GM19351 (cell line): ENCODE data around the gene PTPRU.

ENCODE experiments used
- ATAC-seq: cut with Tn5 transposase; IDR thresholded peaks from one replicate; pipeline ENCODE4 v1.9.1; 2021; ENCODE audit warnings: mild to moderate bottlenecking, moderate library complexity; ENCODE audit not compliant: unreplicated experiment

PTPRU gene

GRCh38 chr1:29243023-29243870 lies 6.9 kb downstream of the PTPRU start:
- ATAC-seq = no peak

DNA sequence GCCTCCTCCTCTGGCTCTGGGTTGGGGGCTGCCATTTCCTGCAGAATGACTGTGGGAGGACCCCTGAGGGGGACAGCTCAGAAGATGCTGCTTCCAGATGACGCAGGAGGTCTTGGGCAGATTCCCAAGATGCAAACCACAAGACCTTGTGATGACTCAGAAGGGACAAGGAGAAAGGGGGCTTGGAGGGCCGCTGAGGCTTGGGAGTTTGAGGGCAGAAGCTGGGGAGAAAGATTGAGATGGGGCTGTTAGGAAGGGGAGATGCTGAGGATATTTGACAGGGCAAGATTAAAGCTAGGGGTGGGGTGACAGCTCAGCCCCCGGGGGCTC lies 7.5 kb downstream of the PTPRU start:
- no peak for ATAC-seq

- ATAC-seq = no peak
Observed at GRCh38 chr1:29245261-29245660, 8.9 kb downstream of the PTPRU start.

DNA sequence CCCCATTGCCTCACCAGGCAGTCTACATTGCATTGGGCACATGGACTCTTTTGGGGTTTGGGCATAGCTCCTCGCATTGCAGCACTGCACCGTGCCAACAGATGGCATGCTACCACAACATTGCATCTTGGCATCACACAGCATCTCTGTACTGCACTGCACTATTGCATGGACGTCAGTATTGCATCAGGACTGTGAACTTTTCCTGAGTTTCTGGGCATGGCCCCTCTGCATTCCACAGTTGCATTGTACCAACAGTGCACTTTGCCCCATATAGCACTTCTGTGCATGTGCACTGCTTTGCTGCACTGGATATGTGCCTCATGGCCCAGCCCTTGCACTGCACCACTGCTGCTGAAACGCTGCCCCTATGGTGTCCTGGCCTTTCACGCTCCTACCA lies 9.6 kb downstream of the PTPRU start:
- no peak for ATAC-seq

GRCh38 chr1:29247044-29247443 lies 10.7 kb downstream of the PTPRU start:
- no peak for ATAC-seq

DNA sequence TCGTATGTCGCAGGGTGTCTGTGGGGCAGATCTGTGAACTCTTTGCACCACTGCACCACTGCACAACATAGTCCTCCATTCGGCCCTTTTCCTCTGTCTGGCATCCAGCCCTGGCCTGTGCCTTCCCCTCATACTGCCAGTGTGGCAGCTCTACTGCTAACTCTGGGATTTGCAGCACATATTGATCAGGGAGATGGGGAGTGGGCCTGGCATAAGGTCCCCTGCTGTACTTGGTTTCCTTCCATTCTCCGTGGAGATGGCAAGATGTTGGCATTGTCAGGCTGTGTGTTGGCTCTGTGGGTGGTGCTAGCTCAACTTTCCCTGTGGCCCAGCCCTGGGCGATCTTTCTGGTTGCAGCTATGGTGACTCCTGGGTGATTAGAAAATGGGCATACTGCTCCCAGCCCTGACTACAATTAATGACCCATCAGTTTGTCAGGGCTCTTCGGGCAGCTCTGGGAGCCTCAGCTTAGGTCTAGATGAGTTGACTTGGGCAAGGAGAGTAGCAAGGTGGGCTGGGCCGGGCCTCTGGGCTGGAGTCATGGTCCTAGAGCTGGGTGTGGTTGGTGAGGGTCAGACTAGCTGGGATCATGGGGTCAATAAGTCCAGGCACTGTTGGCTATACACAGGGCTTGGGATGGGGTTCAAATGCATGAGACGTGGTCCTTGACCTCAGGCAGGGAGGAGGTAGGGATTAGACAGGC lies 11.4 kb downstream of the PTPRU start:
- ATAC-seq = no peak

- no peak for ATAC-seq
Observed at GRCh38 chr1:29248409-29248808, 12.1 kb downstream of the PTPRU start.

DNA sequence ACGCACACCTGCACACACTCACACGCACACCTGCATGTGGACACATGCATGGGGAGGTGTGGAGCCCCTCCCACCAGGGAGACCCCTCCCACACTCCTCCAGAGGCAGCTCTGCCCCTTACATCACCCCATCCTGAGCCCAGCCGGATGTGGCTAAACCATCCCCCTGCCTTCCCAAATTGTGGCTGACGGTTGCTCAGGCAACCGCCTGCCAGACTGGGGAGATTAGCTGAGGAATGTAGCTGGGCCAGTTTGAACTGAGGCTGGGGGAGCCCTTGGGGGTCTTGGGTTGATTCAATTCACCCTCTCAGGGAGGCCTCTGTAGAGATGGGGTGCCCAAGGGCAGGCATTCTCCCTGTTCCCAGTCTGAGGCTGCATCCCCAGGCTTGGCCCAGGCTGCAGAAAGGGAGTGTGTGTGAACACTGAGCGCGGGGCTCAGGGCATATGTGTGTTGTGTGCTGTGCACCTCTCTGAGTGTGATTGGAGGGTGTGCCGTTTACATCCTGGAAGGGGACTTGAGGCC lies 12.9 kb downstream of the PTPRU start:
- ATAC-seq = no peak

DNA sequence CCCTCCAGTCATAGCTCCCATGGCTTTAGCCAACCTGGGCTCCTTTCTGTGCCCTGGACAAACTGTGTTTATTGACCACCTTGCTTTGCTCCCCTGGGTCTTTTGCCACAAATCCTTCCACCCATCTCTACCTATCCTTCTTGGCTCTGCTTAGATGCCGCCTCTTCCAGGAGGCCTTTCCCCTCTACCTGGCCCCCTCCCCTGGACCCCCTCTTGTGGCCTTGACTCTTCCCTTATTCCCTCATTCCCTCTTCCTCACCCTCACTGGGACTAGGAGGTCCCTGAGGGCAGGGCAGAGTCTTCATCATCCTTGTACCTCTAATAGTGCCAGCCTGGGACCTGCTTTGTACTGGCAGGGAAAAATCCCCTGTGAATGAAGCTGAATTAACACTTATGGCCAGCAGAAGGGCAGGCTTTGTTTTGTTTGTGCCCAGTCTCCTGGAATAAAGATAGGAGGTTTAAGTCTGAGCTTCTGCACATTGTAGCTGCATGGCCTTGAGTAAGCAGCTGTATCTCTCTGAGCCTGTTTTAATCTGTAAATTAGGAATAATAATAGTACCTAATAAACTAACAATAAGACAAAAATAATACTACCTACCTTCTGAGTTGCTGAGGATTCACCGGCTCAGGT lies 13.7 kb downstream of the PTPRU start:
- ATAC-seq = no peak

GRCh38 chr1:29251164-29252124 lies 15.1 kb downstream of the PTPRU start:
- no peak for ATAC-seq

DNA sequence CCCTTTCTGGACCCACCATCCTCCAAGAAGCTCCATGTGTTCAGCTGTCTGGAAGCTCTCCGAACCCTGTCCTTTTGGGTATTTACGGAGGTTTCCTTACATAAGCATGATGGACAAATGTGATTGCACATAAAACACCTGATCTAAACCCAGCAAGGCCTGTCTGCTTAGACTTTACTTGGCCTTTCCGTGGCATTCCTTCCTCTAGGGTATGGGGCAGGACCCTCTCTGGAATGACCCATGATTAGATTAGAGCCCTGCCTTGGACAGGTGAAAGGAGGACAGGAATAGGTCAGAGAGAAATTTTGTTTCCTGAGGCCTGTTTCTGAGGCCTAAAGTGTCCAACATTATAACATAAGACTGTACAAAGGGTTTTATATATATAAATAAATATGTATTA lies 16.9 kb downstream of the PTPRU start:
- no peak for ATAC-seq

DNA sequence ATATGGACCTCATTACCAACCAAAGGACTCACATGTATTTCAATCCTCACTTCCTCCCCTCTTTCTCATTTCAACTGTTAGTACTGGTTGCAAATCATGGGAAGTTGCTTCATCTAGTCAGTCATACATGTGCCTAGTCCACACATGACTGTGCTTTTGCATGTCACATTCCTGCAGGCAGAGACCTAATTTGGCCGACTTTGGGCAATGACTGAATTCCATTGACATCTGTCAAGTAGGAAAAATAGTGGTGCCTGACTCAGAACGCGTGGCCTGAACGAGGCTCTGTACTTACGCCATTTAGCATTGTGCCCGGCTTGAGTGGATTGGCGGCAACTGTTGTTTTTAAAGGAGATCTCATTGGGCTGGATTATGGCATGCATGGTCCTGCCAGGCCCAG lies 18.0 kb downstream of the PTPRU start:
- ATAC-seq = no peak

DNA sequence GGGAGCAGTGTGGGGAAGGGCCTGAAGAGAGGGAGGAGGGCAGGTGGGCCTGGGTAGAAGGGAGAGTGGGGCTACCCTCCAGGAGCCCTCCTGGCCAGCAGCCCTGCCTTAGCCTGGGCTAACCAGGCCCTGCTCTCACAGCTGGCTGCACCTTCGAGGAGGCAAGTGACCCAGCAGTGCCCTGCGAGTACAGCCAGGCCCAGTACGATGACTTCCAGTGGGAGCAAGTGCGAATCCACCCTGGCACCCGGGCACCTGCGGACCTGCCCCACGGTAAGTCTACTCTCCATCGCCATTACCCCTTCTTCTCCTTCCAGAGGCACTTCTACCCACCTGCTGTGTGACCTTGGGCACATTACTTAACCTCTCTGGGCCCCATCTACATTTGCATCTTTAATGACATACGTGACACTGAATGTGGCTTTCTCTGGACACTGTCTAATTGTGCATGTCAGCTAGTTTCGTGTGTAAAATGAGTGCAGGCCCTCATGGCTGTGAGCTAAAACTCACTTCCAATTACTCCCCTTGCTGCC lies 18.9 kb downstream of the PTPRU start:
- ATAC-seq = no peak

GRCh38 chr1:29256394-29256793 lies 20.1 kb downstream of the PTPRU start:
- no peak for ATAC-seq

GRCh38 chr1:29256979-29257804 lies 20.9 kb downstream of the PTPRU start:
- ATAC-seq = no peak

DNA sequence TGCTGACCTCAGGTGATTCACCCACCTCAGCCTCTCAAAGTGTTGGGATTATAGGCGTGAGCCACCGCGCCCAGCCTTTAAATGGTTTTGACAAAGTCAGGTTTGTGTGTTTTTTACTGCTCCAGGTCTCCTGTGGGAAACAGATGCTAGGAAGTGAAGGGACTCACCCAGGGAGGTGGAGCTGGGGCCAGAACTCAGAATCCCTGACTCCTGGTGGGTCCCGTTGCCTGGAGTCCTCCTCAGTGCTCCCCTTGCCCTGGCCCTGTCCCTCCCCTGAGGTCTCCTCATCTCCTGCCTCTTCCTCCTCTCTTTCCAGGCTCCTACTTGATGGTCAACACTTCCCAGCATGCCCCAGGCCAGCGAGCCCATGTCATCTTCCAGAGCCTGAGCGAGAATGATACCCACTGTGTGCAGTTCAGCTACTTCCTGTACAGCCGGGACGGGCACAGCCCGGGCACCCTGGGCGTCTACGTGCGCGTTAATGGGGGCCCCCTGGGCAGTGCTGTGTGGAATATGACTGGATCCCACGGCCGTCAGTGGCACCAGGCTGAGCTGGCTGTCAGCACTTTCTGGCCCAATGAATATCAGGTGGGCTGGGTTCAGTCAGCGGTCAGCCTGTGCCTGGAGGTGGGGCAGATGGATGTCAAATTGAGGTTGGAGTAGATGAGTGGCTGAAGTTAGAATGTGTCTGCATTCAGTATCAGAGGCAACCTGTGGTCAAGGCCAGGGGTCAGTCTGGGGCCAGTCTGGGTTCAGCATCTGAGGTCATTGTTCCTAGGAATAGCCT lies 22.1 kb downstream of the PTPRU start:
- ATAC-seq = no peak

DNA sequence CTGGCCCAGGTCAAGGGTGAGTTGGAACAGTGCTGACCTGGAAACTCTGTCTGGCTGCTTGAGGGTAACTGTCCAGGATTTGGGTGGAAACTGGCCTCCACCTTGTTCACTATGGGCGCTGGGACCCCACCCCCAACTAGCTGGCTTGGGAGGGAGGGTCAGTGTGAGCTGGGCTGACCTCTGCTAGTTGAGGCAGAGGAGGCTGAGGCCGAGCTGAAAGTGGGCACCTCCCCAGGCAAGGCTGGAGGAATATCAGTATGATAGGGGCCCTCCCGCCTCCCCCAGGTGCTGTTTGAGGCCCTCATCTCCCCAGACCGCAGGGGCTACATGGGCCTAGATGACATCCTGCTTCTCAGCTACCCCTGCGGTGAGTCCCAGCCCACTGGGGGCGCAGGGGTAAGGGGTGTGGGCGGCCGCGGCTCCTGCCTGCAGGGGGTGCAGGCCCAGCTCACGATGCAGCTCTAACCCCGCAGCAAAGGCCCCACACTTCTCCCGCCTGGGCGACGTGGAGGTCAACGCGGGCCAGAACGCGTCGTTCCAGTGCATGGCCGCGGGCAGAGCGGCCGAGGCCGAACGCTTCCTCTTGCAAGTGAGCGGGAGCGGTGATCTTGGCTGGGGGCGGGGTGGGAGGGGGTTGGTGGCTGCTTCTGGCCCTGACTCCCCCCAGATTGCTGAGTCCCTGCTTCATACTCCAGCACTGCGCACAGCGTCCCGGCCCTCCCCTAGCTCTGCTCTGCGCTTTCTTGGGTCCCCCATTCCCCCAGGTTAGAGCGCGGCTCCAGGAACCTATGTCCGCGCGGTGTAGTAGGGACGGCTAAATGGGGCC lies 22.9 kb downstream of the PTPRU start:
- no peak for ATAC-seq
